IMR-90 (cell line): Measurements from ENCODE around the gene CYP2W1. TPM values are rescaled to one million over a fixed set of nuclear protein-coding genes. Genes with fewer than 3 reads are reported as not detected.

Experiments
- ATAC-seq: fragments of 200-7000 bp; cut with Tn5 transposase; 2 replicates; pipeline ENCODE4 v1.9.1; 2020; ENCODE audit warnings: low read depth, mild to moderate bottlenecking, moderate library complexity
- BruUV-seq: library from RNA; stranded (reverse); fragments of 400-500 nt; replicated peaks from 2 replicates; lab custom pipeline; 2021; lab: Mats Ljungman, UMichigan
- CTCF ChIA-PET: fragments of 300-600 bp; formaldehyde crosslinking; extraction: SDS; loops from one replicate; lab custom pipeline; 2021; ENCODE audit warnings: antibody characterized with exemption; lab: Yijun Ruan, JAX
- POLR2A ChIA-PET: fragments of 300-600 bp; sonication (Branson Sonifier 250); formaldehyde crosslinking; loops from one replicate; lab custom pipeline; 2022; ENCODE audit warnings: antibody characterized with exemption; ENCODE audit not compliant: unreplicated experiment; lab: Charles Lee
- DNase-seq: peaks from one replicate; pipeline ENCODE4 v3.0.0; 2013
- H2AFZ ChIP-seq: replicated peaks from 2 replicates; pipeline ENCODE3; 2013; ENCODE audit warnings: low read length, mild to moderate bottlenecking; ENCODE audit not compliant: poor library complexity
- H2AK5ac ChIP-seq: 2 replicates; pipeline ENCODE4 v1.6.1; 2013; ENCODE audit warnings: low read depth, low read length, inconsistent platforms
- H2AK9ac ChIP-seq: replicated peaks from 2 replicates; pipeline ENCODE3; 2013; ENCODE audit warnings: mild to moderate bottlenecking, low read depth, low read length, moderate library complexity; ENCODE audit not compliant: poor library complexity
- H2BK120ac ChIP-seq: 2 replicates; pipeline ENCODE4 v1.6.1; 2013; ENCODE audit warnings: low read depth, low read length, inconsistent platforms
- H2BK15ac ChIP-seq: 3 replicates; pipeline ENCODE4 v1.6.1; 2013; ENCODE audit warnings: low read depth, low read length, inconsistent platforms
- H2BK20ac ChIP-seq: 2 replicates; pipeline ENCODE4 v1.6.1; 2013; ENCODE audit warnings: low read depth, mild to moderate bottlenecking, inconsistent platforms, low read length, moderate library complexity
- H2BK5ac ChIP-seq: 2 replicates; pipeline ENCODE4 v1.6.1; 2013; ENCODE audit warnings: mild to moderate bottlenecking, low read depth, low read length, inconsistent platforms; ENCODE audit not compliant: poor library complexity, severe bottlenecking
- H3K14ac ChIP-seq: replicated peaks from 2 replicates; pipeline ENCODE4 v1.6.1; 2013; ENCODE audit warnings: low read depth, low read length, inconsistent platforms
- H3K18ac ChIP-seq: 2 replicates; pipeline ENCODE4 v1.6.1; 2013; ENCODE audit warnings: low read depth, low read length, control low read depth
- H3K23ac ChIP-seq: 2 replicates; pipeline ENCODE4 v1.6.1; 2013; ENCODE audit warnings: low read depth, low read length, inconsistent platforms
- H3K27ac ChIP-seq: 2 replicates; pipeline ENCODE4 v1.5.1; 2013; ENCODE audit warnings: mild to moderate bottlenecking, control low read depth, low read length; ENCODE audit not compliant: insufficient read depth
- H3K27me3 ChIP-seq: 2 replicates; pipeline ENCODE4 v1.6.1; 2013; ENCODE audit warnings: low read length; ENCODE audit not compliant: control insufficient read depth, insufficient read depth
- H3K36me3 ChIP-seq: 2 replicates; pipeline ENCODE4 v1.6.1; 2013; ENCODE audit warnings: low read length, mixed read lengths; ENCODE audit not compliant: control insufficient read depth, insufficient read depth
- H3K4ac ChIP-seq: 2 replicates; pipeline ENCODE4 v1.6.1; 2013; ENCODE audit warnings: low read depth, low read length, inconsistent platforms
- H3K4me1 ChIP-seq: 2 replicates; pipeline ENCODE4 v1.6.1; 2013; ENCODE audit warnings: low read length, mixed read lengths; ENCODE audit not compliant: control insufficient read depth, insufficient read depth
- H3K4me2 ChIP-seq: 2 replicates; pipeline ENCODE4 v1.6.1; 2013; ENCODE audit warnings: low read depth, mild to moderate bottlenecking, control low read depth, low read length, moderate library complexity
- H3K4me3 ChIP-seq: 2 replicates; pipeline ENCODE4 v1.5.1; 2013; ENCODE audit warnings: low read depth, mild to moderate bottlenecking, control low read depth, low read length, moderate library complexity; ENCODE audit not compliant: insufficient read depth
- H3K56ac ChIP-seq: 2 replicates; pipeline ENCODE4 v1.6.1; 2013; ENCODE audit warnings: low read length, inconsistent platforms; ENCODE audit not compliant: insufficient read depth; ENCODE audit errors: extremely low read depth
- H3K79me1 ChIP-seq, 2 experiments: 2 replicates each; pipeline ENCODE4 v1.6.1; 2013; ENCODE audit warnings: low read length in 2 of 2, inconsistent platforms in 1 of 2, low read depth in 1 of 2
- H3K9ac ChIP-seq: 2 replicates; pipeline ENCODE4 v1.6.1; 2013; ENCODE audit warnings: low read depth, low read length, control low read depth
- H3K9me1 ChIP-seq: 2 replicates; pipeline ENCODE4 v1.6.1; 2013; ENCODE audit warnings: low read length, inconsistent platforms; ENCODE audit not compliant: insufficient read depth
- H3K9me3 ChIP-seq: 2 replicates; pipeline ENCODE4 v1.6.1; 2013; ENCODE audit warnings: low read length; ENCODE audit not compliant: control insufficient read depth, insufficient read depth
- H4K20me1 ChIP-seq: 2 replicates; pipeline ENCODE4 v1.6.1; 2013; ENCODE audit warnings: low read length, inconsistent platforms; ENCODE audit not compliant: insufficient read depth
- H4K5ac ChIP-seq: 2 replicates; pipeline ENCODE4 v1.6.1; 2013; ENCODE audit warnings: mild to moderate bottlenecking, low read depth, low read length, control low read depth
- H4K8ac ChIP-seq, 2 experiments: 2 replicates each; pipeline ENCODE4 v1.6.1; 2013; ENCODE audit warnings: low read depth in 2 of 2, low read length in 2 of 2, control low read depth in 1 of 2, inconsistent platforms in 1 of 2
- H4K91ac ChIP-seq: 2 replicates; pipeline ENCODE4 v1.6.1; 2013; ENCODE audit warnings: low read depth, low read length, inconsistent platforms; ENCODE audit not compliant: insufficient read depth
- BHLHE40 ChIP-seq: fragments of 150-350 bp; IDR thresholded peaks from 2 replicates; pipeline ENCODE4 v1.6.1; 2016; ENCODE audit warnings: mild to moderate bottlenecking, low read depth, low read length
- CEBPB ChIP-seq: IDR thresholded peaks from 2 replicates; pipeline ENCODE4 v1.6.1; 2012; ENCODE audit warnings: low read depth, low read length, improper control_type of control experiment
- CHD1 ChIP-seq: IDR thresholded peaks from 2 replicates; pipeline ENCODE4 v1.6.1; 2012; ENCODE audit warnings: low read depth, low read length, improper control_type of control experiment
- FOS ChIP-seq: fragments of 150-350 bp; IDR thresholded peaks from 2 replicates; pipeline ENCODE4 v1.6.1; 2016; ENCODE audit warnings: low read depth, low read length
- MAFK ChIP-seq: IDR thresholded peaks from 2 replicates; pipeline ENCODE4 v1.6.1; 2012; ENCODE audit warnings: low read depth, low read length, improper control_type of control experiment
- MAZ ChIP-seq: IDR thresholded peaks from 2 replicates; pipeline ENCODE4 v1.6.1; 2012; ENCODE audit warnings: low read depth, mild to moderate bottlenecking, low read length, improper control_type of control experiment, moderate library complexity, borderline replicate concordance
- MXI1 ChIP-seq: IDR thresholded peaks from 2 replicates; pipeline ENCODE4 v1.6.1; 2012; ENCODE audit warnings: low read depth, mild to moderate bottlenecking, low read length, moderate library complexity, borderline replicate concordance
- NFE2L2 ChIP-seq: fragments of 150-350 bp; IDR thresholded peaks from 2 replicates; pipeline ENCODE4 v1.6.1; 2016; ENCODE audit warnings: low read depth, mild to moderate bottlenecking, low read length
- POLR2A ChIP-seq: IDR thresholded peaks from 2 replicates; pipeline ENCODE4 v1.6.1; 2012; ENCODE audit warnings: mild to moderate bottlenecking, low read depth, low read length
- RAD21 ChIP-seq: IDR thresholded peaks from 2 replicates; pipeline ENCODE4 v1.6.1; 2012; ENCODE audit warnings: low read length, improper control_type of control experiment
- RCOR1 ChIP-seq: IDR thresholded peaks from 2 replicates; pipeline ENCODE4 v1.6.1; 2012; ENCODE audit warnings: mild to moderate bottlenecking, low read length, improper control_type of control experiment; ENCODE audit not compliant: insufficient replicate concordance
- RFX5 ChIP-seq: IDR thresholded peaks from 2 replicates; pipeline ENCODE4 v1.8.0; 2012; ENCODE audit warnings: low read depth, mild to moderate bottlenecking, low read length, moderate library complexity
- SMC3 ChIP-seq: fragments of 150-350 bp; IDR thresholded peaks from 2 replicates; pipeline ENCODE4 v1.6.1; 2016; ENCODE audit warnings: low read depth, mild to moderate bottlenecking, antibody characterized with exemption, low read length, moderate library complexity
- WGBS, 2 experiments: methylation state at CpG; one replicate each; pipeline versions ENCODE4 v1.1.5 to v1.1.7; 2013; ENCODE audit warnings: missing lambda C conversion rate in 2 of 2; ENCODE audit not compliant: insufficient read length in 1 of 2; ENCODE audit errors: extremely low coverage in 2 of 2; 5-methylcytosine and 5-hydroxymethylcytosine counted together
- dilution Hi-C: fragments of 300-500 bp; cut with HindIII; formaldehyde crosslinking; loops from one replicate; pipeline ENCODE4 v1.14.3; 2018; ENCODE audit warnings: low sequenced_read_pairs; ENCODE audit not compliant: unreplicated experiment
- in situ Hi-C: fragments of 300-500 bp; cut with MboI; formaldehyde crosslinking; loops from 3 replicates; pipeline ENCODE4 v1.14.3; 2019; ENCODE audit warnings: low sequenced_read_pairs, inconsistent platforms, mixed read lengths
- intact Hi-C: fragments of 100-400 bp; cut with micrococcal nuclease; formaldehyde crosslinking; loops from 2 replicates; pipeline ENCODE4 v1.10.0; 2022
- polyA plus RNA-seq, 3 experiments: library from polyadenylated mRNA; depleted of rRNA; stranded (reverse); fragments of >200 nt; gene quantifications; 2 replicates each; pipeline ENCODE4 v1.2.3, GENCODE V29; 2012; ENCODE audit warnings: low replicate concordance in 1 of 3
- total RNA-seq: library from RNA; depleted of rRNA; stranded (reverse); fragments of >200 nt; gene quantifications from 2 replicates; pipeline ENCODE4 v1.2.3, GENCODE V29; 2012
- TF ChIP-seq, protein P1 (sequence below): fragments of 150-350 bp; IDR thresholded peaks from 2 replicates; pipeline ENCODE4 v1.6.1; 2017; ENCODE audit warnings: mild to moderate bottlenecking, antibody characterized with exemption, low read length, low read depth
- TF ChIP-seq, protein P2 (sequence below): conservative IDR thresholded peaks from 2 replicates; pipeline ENCODE4 v1.5.1; 2012; ENCODE audit warnings: mild to moderate bottlenecking, low read depth, low read length, improper control_type of control experiment
- TF ChIP-seq, protein P3 (sequence below): fragments of 150-350 bp; IDR thresholded peaks from 2 replicates; pipeline ENCODE4 v1.6.1; 2016; ENCODE audit warnings: low read depth, mild to moderate bottlenecking, low read length, moderate library complexity, borderline replicate concordance

CYP2W1 gene
- total and polyA plus RNA-seq, 2 of the 4 experiments (the other 2 are of a cell fraction) = not detected

- no peak for DNase-seq
- no peak overlapping the region for H4K8ac ChIP-seq
- TF ChIP-seq, protein P1, sequence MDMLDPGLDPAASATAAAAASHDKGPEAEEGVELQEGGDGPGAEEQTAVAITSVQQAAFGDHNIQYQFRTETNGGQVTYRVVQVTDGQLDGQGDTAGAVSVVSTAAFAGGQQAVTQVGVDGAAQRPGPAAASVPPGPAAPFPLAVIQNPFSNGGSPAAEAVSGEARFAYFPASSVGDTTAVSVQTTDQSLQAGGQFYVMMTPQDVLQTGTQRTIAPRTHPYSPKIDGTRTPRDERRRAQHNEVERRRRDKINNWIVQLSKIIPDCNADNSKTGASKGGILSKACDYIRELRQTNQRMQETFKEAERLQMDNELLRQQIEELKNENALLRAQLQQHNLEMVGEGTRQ = no peak
- TF ChIP-seq, protein P2, sequence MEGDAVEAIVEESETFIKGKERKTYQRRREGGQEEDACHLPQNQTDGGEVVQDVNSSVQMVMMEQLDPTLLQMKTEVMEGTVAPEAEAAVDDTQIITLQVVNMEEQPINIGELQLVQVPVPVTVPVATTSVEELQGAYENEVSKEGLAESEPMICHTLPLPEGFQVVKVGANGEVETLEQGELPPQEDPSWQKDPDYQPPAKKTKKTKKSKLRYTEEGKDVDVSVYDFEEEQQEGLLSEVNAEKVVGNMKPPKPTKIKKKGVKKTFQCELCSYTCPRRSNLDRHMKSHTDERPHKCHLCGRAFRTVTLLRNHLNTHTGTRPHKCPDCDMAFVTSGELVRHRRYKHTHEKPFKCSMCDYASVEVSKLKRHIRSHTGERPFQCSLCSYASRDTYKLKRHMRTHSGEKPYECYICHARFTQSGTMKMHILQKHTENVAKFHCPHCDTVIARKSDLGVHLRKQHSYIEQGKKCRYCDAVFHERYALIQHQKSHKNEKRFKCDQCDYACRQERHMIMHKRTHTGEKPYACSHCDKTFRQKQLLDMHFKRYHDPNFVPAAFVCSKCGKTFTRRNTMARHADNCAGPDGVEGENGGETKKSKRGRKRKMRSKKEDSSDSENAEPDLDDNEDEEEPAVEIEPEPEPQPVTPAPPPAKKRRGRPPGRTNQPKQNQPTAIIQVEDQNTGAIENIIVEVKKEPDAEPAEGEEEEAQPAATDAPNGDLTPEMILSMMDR = no peak
- TF ChIP-seq POLR2A (no peak), RFX5 (no peak), CEBPB (no peak), MAFK (no peak), RAD21 (no peak), BHLHE40 (no peak), MAZ (no peak), FOS (no peak), MXI1 (no peak), RCOR1 (no peak), SMC3 (no peak), CHD1 (no peak), NFE2L2 (no peak)
- TF ChIP-seq, protein P3, sequence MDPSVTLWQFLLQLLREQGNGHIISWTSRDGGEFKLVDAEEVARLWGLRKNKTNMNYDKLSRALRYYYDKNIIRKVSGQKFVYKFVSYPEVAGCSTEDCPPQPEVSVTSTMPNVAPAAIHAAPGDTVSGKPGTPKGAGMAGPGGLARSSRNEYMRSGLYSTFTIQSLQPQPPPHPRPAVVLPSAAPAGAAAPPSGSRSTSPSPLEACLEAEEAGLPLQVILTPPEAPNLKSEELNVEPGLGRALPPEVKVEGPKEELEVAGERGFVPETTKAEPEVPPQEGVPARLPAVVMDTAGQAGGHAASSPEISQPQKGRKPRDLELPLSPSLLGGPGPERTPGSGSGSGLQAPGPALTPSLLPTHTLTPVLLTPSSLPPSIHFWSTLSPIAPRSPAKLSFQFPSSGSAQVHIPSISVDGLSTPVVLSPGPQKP = no peak
- no peak overlapping the region for H3K14ac ChIP-seq
- ChIA-PET POLR2A (no interaction called here), CTCF (no interaction called here)
- dilution Hi-C loops = no loop called here
- H2AK9ac ChIP-seq = no peak overlapping the region
- no peak overlapping the region for H3K4ac ChIP-seq
- in situ Hi-C loops = no loop called here
- no peak overlapping the region for H2BK5ac ChIP-seq
- H3K9ac ChIP-seq = no peak overlapping the region
- H2BK20ac ChIP-seq = no peak overlapping the region
- no peak overlapping the region for H4K5ac ChIP-seq
- H4K91ac ChIP-seq = no peak overlapping the region
- H3K9me3 ChIP-seq = peaks cover 3% of the 10 kb centered on the region; the same call in 1 of the 2 replicates
- BruUV-seq = no TSS peak
- no peak overlapping the region for H3K27ac ChIP-seq
- peaks cover 3% of the 10 kb centered on the region; the same call in 1 of the 2 replicates for H3K4me1 ChIP-seq
- no peak overlapping the region for H3K4me3 ChIP-seq
- H3K79me1 ChIP-seq = peaks cover 18 to 82% of the 10 kb centered on the region in 2 experiments
- H2AK5ac ChIP-seq = no peak overlapping the region
- H2AFZ ChIP-seq = no peak overlapping the region
- no peak overlapping the region for H2BK15ac ChIP-seq
- H3K9me1 ChIP-seq = peaks cover 5% of the 10 kb centered on the region; the same call in 1 of the 2 replicates
- H2BK120ac ChIP-seq = no peak overlapping the region
- intact Hi-C loops = no loop called here
- H3K4me2 ChIP-seq = no peak overlapping the region
- peaks cover 56% of the 10 kb centered on the region for H4K20me1 ChIP-seq
- no peak for ATAC-seq
- no peaks in the 10 kb centered on the region for H3K27me3 ChIP-seq
- no peak overlapping the region for H3K56ac ChIP-seq
- no peak overlapping the region for H3K23ac ChIP-seq
- no peak overlapping the region for H3K18ac ChIP-seq
- WGBS, 2 experiments = 99% methylated on average over 15 of the region's 45 CpGs; no CpG with 5 or more reads in 1 of the 2 experiments
- H3K36me3 ChIP-seq = peaks cover 36% of the 10 kb centered on the region
These were observed 40.0 kb downstream of the CYP2W1 start for GRCh38 chr7:1022801-1023465.
